Measurements from ENCODE around the gene TNFSF4. TPM values are rescaled to one million over a fixed set of nuclear protein-coding genes. Genes with fewer than 3 reads are reported as not detected.

Gene TNFSF4
- polyA plus RNA-seq, 1 donor from 2014 or later: 0.06 TPM

- Mint-ChIP-seq H3K27me3 (no peaks in the 10 kb centered on the region), H3K4me1 (peaks cover 3 to 14% (median 8%) of the 10 kb centered on the region in 3 donors), H3K36me3 (no peaks in the 10 kb centered on the region), H3K9me3 (peaks cover 0 to 2% (median 0%) of the 10 kb centered on the region in 3 donors), H3K4me3 (peak overlapping the region in 2 of 4 donors; percentile 1 to 67), H3K27ac (no peak overlapping the region)
Measured at GRCh38 chr1:173195596-173196088, 11.5 kb downstream of the TNFSF4 start.

- no peaks in the 10 kb centered on the region for H3K27me3 Mint-ChIP-seq
- H3K36me3 Mint-ChIP-seq: no peaks in the 10 kb centered on the region
- H3K27ac Mint-ChIP-seq: no peak overlapping the region
- H3K9me3 Mint-ChIP-seq: peaks cover 0 to 2% (median 0%) of the 10 kb centered on the region in 3 donors
- peaks cover 3 to 14% (median 8%) of the 10 kb centered on the region in 3 donors for H3K4me1 Mint-ChIP-seq
- no peak overlapping the region for H3K4me3 Mint-ChIP-seq
Measured at GRCh38 chr1:173193639-173194038, 13.5 kb downstream of the TNFSF4 start.

- H3K27ac Mint-ChIP-seq: no peak overlapping the region
- peaks cover 0 to 9% (median 8%) of the 10 kb centered on the region in 3 donors for H3K4me1 Mint-ChIP-seq
- no peak overlapping the region for H3K4me3 Mint-ChIP-seq
Measured at GRCh38 chr1:173191011-173191705, 16.0 kb downstream of the TNFSF4 start.

GRCh38 chr1:173190101-173190936, 16.8 kb downstream of the TNFSF4 start:
- Mint-ChIP-seq H3K9me3 (no peaks in the 10 kb centered on the region), H3K4me3 (no peak overlapping the region), H3K27me3 (no peaks in the 10 kb centered on the region), H3K4me1 (peaks cover 0 to 2% (median 1%) of the 10 kb centered on the region in 3 donors), H3K27ac (no peak overlapping the region), H3K36me3 (no peaks in the 10 kb centered on the region)

More at GRCh38 chr1:173191011-173191705, 16.0 kb downstream of the TNFSF4 start:
- Mint-ChIP-seq H3K36me3 (no peaks in the 10 kb centered on the region), H3K27me3 (no peaks in the 10 kb centered on the region), H3K9me3 (no peaks in the 10 kb centered on the region)

- no peak overlapping the region for H3K27ac Mint-ChIP-seq
- H3K9me3 Mint-ChIP-seq: no peaks in the 10 kb centered on the region
- H3K27me3 Mint-ChIP-seq: no peaks in the 10 kb centered on the region
- no peaks in the 10 kb centered on the region for H3K4me1 Mint-ChIP-seq
- H3K4me3 Mint-ChIP-seq: no peak overlapping the region
- H3K36me3 Mint-ChIP-seq: no peaks in the 10 kb centered on the region
Measured at GRCh38 chr1:173187671-173188237, 19.4 kb downstream of the TNFSF4 start.

- Mint-ChIP-seq H3K36me3 (no peaks in the 10 kb centered on the region), H3K4me1 (no peaks in the 10 kb centered on the region), H3K4me3 (no peak overlapping the region), H3K9me3 (peaks cover 0 to 7% (median 4%) of the 10 kb centered on the region in 3 donors), H3K27ac (no peak overlapping the region), H3K27me3 (no peaks in the 10 kb centered on the region)
Measured at GRCh38 chr1:173181791-173182190, 25.3 kb downstream of the TNFSF4 start.

GRCh38 chr1:173176246-173176645, 30.9 kb downstream of the TNFSF4 start:
- H3K27me3 Mint-ChIP-seq: peaks cover 1% of the 10 kb centered on the region
- no peaks in the 10 kb centered on the region for H3K36me3 Mint-ChIP-seq
- peak overlapping the region in 1 of 3 donors; percentile 43 for H3K27ac Mint-ChIP-seq
- H3K4me3 Mint-ChIP-seq: no peak overlapping the region
- H3K9me3 Mint-ChIP-seq: peaks cover 2 to 27% (median 17%) of the 10 kb centered on the region in 3 donors
- peaks cover 5 to 9% (median 5%) of the 10 kb centered on the region in 3 donors for H3K4me1 Mint-ChIP-seq

- H3K27me3 Mint-ChIP-seq: peaks cover 1% of the 10 kb centered on the region
- H3K36me3 Mint-ChIP-seq: peaks cover 2% of the 10 kb centered on the region
- H3K9me3 Mint-ChIP-seq: peaks cover 4 to 32% (median 21%) of the 10 kb centered on the region in 3 donors
- peak overlapping the region in 2 of 4 donors; percentile 38 to 85 for H3K4me3 Mint-ChIP-seq
- peak overlapping the region in 1 of 3 donors; percentile 43 for H3K27ac Mint-ChIP-seq
- H3K4me1 Mint-ChIP-seq: peaks cover 5 to 9% (median 5%) of the 10 kb centered on the region in 3 donors
Measured at GRCh38 chr1:173175514-173176145, 31.5 kb downstream of the TNFSF4 start.

GRCh38 chr1:173173388-173173787, 33.7 kb downstream of the TNFSF4 start:
- Mint-ChIP-seq H3K4me3 (no peak overlapping the region), H3K27ac (no peak overlapping the region), H3K27me3 (peaks cover 3% of the 10 kb centered on the region), H3K9me3 (peaks cover 6 to 29% (median 21%) of the 10 kb centered on the region in 3 donors), H3K4me1 (peaks cover 5 to 9% (median 5%) of the 10 kb centered on the region in 3 donors), H3K36me3 (peaks cover 2% of the 10 kb centered on the region)

- H3K4me3 Mint-ChIP-seq: no peak overlapping the region
- peaks cover 6 to 25% (median 17%) of the 10 kb centered on the region in 3 donors for H3K9me3 Mint-ChIP-seq
- no peak overlapping the region for H3K27ac Mint-ChIP-seq
- peaks cover 3% of the 10 kb centered on the region for H3K27me3 Mint-ChIP-seq
- H3K4me1 Mint-ChIP-seq: peaks cover 2 to 9% (median 5%) of the 10 kb centered on the region in 3 donors
- H3K36me3 Mint-ChIP-seq: peaks cover 2% of the 10 kb centered on the region
Measured at GRCh38 chr1:173171152-173171551, 36.0 kb downstream of the TNFSF4 start.

GRCh38 chr1:173168941-173169340, 38.2 kb downstream of the TNFSF4 start:
- peaks cover 2% of the 10 kb centered on the region for H3K36me3 Mint-ChIP-seq
- H3K27me3 Mint-ChIP-seq: peaks cover 3% of the 10 kb centered on the region
- no peak overlapping the region for H3K27ac Mint-ChIP-seq
- H3K4me1 Mint-ChIP-seq: no peaks in the 10 kb centered on the region
- peaks cover 6 to 17% (median 9%) of the 10 kb centered on the region in 3 donors for H3K9me3 Mint-ChIP-seq
- no peak overlapping the region for H3K4me3 Mint-ChIP-seq

- no peaks in the 10 kb centered on the region for H3K4me1 Mint-ChIP-seq
Measured at GRCh38 chr1:173164686-173165085, 42.4 kb downstream of the TNFSF4 start.

GRCh38 chr1:173164178-173164577, 43.0 kb downstream of the TNFSF4 start:
- H3K9me3 Mint-ChIP-seq: no peaks in the 10 kb centered on the region
- no peaks in the 10 kb centered on the region for H3K4me1 Mint-ChIP-seq
- H3K36me3 Mint-ChIP-seq: no peaks in the 10 kb centered on the region
- H3K27ac Mint-ChIP-seq: no peak overlapping the region
- H3K4me3 Mint-ChIP-seq: no peak overlapping the region
- no peaks in the 10 kb centered on the region for H3K27me3 Mint-ChIP-seq

More at GRCh38 chr1:173164686-173165085, 42.4 kb downstream of the TNFSF4 start:
- no peaks in the 10 kb centered on the region for H3K9me3 Mint-ChIP-seq
- no peak overlapping the region for H3K27ac Mint-ChIP-seq
- no peaks in the 10 kb centered on the region for H3K36me3 Mint-ChIP-seq
- H3K4me3 Mint-ChIP-seq: no peak overlapping the region
- no peaks in the 10 kb centered on the region for H3K27me3 Mint-ChIP-seq

GRCh38 chr1:173163222-173163621, 43.9 kb downstream of the TNFSF4 start:
- Mint-ChIP-seq H3K36me3 (no peaks in the 10 kb centered on the region), H3K4me1 (no peaks in the 10 kb centered on the region), H3K27me3 (no peaks in the 10 kb centered on the region), H3K4me3 (no peak overlapping the region), H3K9me3 (no peaks in the 10 kb centered on the region), H3K27ac (no peak overlapping the region)
